ENCODE results near the gene ASAP2.

ASAP2 gene

DNA sequence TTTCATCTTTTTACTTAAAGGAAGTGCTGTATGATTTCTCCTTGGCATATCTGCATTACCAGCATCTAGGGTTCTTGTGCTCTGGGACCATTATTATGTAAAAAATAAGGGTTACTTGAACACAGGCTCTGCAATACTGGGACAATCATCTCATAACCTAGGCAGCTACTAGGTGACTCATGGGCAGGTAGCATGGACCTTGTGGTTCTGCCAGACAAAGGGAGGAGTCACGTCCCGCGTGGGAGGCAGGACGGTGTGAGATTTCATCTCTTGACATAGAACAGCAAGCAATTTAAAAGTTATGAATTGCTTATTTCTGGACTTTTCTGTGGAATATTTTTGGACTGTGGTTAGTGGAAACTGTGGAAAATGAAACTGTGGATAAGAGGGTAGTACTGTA, 34.1 kb downstream of the ASAP2 start:
- TF ChIP-seq, protein P1, sequence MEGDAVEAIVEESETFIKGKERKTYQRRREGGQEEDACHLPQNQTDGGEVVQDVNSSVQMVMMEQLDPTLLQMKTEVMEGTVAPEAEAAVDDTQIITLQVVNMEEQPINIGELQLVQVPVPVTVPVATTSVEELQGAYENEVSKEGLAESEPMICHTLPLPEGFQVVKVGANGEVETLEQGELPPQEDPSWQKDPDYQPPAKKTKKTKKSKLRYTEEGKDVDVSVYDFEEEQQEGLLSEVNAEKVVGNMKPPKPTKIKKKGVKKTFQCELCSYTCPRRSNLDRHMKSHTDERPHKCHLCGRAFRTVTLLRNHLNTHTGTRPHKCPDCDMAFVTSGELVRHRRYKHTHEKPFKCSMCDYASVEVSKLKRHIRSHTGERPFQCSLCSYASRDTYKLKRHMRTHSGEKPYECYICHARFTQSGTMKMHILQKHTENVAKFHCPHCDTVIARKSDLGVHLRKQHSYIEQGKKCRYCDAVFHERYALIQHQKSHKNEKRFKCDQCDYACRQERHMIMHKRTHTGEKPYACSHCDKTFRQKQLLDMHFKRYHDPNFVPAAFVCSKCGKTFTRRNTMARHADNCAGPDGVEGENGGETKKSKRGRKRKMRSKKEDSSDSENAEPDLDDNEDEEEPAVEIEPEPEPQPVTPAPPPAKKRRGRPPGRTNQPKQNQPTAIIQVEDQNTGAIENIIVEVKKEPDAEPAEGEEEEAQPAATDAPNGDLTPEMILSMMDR (IDR thresholded peaks at IDR 0.05), result no peak
- no peak overlapping the region for H3K4me3 ChIP-seq (ENCODE audit: low read depth in 1 of 2, low read length in 1 of 2)
- H3K4me1 ChIP-seq (ENCODE audit: control insufficient read depth in 1 of 2, insufficient read depth in 1 of 2, low read depth in 1 of 2, low read length in 1 of 2), result peaks cover 8 to 11% of the 10 kb centered on the region in 2 experiments
- H3K9me3 ChIP-seq, result no peaks in the 10 kb centered on the region
- H3K27ac ChIP-seq, result no peak overlapping the region
- no peaks in the 10 kb centered on the region for H3K36me3 ChIP-seq
- no peaks in the 10 kb centered on the region for H3K27me3 ChIP-seq

GRCh38 chr2:9241233-9241632, 34.6 kb downstream of the ASAP2 start:
- Histone ChIP-seq H3K36me3 (no peaks in the 10 kb centered on the region), H3K4me1 (ENCODE audit: control insufficient read depth in 1 of 2, insufficient read depth in 1 of 2, low read depth in 1 of 2, low read length in 1 of 2) (peaks cover 8 to 11% of the 10 kb centered on the region in 2 experiments), H3K27ac (no peak overlapping the region), H3K4me3 (ENCODE audit: low read depth in 1 of 2, low read length in 1 of 2) (no peak overlapping the region), H3K9me3 (no peaks in the 10 kb centered on the region), H3K27me3 (no peaks in the 10 kb centered on the region)
- TF ChIP-seq, protein P1 (IDR thresholded peaks at IDR 0.05), result no peak

DNA sequence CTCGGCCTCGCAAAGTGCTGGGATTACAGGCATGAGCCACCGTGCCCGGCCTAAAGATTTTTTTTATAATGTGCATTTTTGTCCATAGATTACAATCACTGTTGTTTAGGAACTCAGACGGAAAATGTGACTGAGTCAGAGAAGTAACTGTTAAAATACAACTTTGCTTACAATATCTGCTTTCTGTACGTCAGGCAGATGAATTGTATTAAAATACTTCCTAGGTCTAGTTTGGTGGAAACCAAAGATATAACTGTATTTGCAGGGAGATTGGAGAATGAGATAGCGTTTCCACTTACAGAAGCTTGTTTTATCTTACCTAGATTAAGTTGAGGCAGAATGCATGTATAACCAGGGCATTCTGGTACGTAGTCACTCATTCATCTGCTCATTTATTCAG, 36.7 kb downstream of the ASAP2 start:
- H3K27me3 ChIP-seq, result no peaks in the 10 kb centered on the region
- no peaks in the 10 kb centered on the region for H3K36me3 ChIP-seq
- H3K4me1 ChIP-seq (ENCODE audit: control insufficient read depth in 1 of 2, insufficient read depth in 1 of 2, low read depth in 1 of 2, low read length in 1 of 2), result peaks cover 6 to 9% of the 10 kb centered on the region in 2 experiments
- H3K9me3 ChIP-seq, result no peaks in the 10 kb centered on the region
- H3K27ac ChIP-seq, result no peak overlapping the region
- TF ChIP-seq, protein P1 (IDR thresholded peaks at IDR 0.05), result no peak
- no peak overlapping the region for H3K4me3 ChIP-seq (ENCODE audit: low read depth in 1 of 2, low read length in 1 of 2)

DNA sequence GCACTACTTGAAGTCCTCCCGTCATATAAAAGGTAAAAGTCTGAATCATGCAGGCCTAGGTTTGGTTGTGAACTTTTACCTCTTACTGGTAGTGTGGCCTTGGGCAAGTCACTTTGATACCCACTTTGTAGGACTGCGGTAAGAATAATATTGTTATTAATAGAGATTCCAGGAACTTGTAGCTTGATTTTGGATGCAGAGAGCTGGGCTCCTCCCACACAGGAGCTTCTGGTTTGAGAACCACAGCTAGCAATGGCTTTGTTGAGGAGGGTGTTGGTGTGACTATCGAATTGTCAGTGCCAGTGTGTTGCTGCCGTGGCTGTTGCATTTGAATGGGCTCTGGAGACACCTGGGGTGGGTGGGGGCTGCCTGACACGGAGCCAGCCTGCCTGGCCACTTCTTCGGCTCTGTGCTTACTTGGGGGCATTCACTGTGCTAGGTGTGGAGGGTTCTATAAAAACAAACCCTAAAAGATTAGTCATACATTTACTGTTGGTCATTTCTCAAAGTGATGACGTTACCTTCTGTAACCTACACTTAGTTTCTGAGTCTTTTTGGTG, 38.5 kb downstream of the ASAP2 start:
- Histone ChIP-seq H3K4me3 (ENCODE audit: low read depth in 1 of 2, low read length in 1 of 2) (no peak overlapping the region), H3K27ac (no peak overlapping the region), H3K36me3 (no peaks in the 10 kb centered on the region), H3K4me1 (ENCODE audit: control insufficient read depth in 1 of 2, insufficient read depth in 1 of 2, low read depth in 1 of 2, low read length in 1 of 2) (no peaks in the 10 kb centered on the region), H3K9me3 (no peaks in the 10 kb centered on the region), H3K27me3 (no peaks in the 10 kb centered on the region)
- TF ChIP-seq, protein P1 (IDR thresholded peaks at IDR 0.05), result no peak

GRCh38 chr2:9247177-9247576, 40.6 kb downstream of the ASAP2 start:
- Histone ChIP-seq H3K9me3 (no peaks in the 10 kb centered on the region), H3K27me3 (no peaks in the 10 kb centered on the region), H3K27ac (no peak overlapping the region), H3K4me3 (ENCODE audit: low read depth in 1 of 2, low read length in 1 of 2) (no peak overlapping the region), H3K4me1 (ENCODE audit: control insufficient read depth in 1 of 2, insufficient read depth in 1 of 2, low read depth in 1 of 2, low read length in 1 of 2) (no peaks in the 10 kb centered on the region), H3K36me3 (no peaks in the 10 kb centered on the region)
- TF ChIP-seq, protein P1 (IDR thresholded peaks at IDR 0.05), result no peak

- H3K36me3 ChIP-seq, result no peaks in the 10 kb centered on the region
- H3K4me1 ChIP-seq (ENCODE audit: control insufficient read depth in 1 of 2, insufficient read depth in 1 of 2, low read depth in 1 of 2, low read length in 1 of 2), result no peaks in the 10 kb centered on the region
- no peaks in the 10 kb centered on the region for H3K27me3 ChIP-seq
- H3K9me3 ChIP-seq, result no peaks in the 10 kb centered on the region
- TF ChIP-seq, protein P1 (IDR thresholded peaks at IDR 0.05), result no peak
- H3K27ac ChIP-seq, result no peak overlapping the region
- no peak overlapping the region for H3K4me3 ChIP-seq (ENCODE audit: low read depth in 1 of 2, low read length in 1 of 2)
Measured at GRCh38 chr2:9247786-9248185, 41.2 kb downstream of the ASAP2 start.
